Endothelial cell of umbilical vein (primary cell): Measurements from ENCODE around the gene DNMT3B. TPM values are rescaled to one million over a fixed set of nuclear protein-coding genes. Genes with fewer than 3 reads are reported as not detected.

Experiments
- BruUV-seq: library from RNA; stranded (reverse); fragments of 400-500 nt; replicated peaks from 2 replicates; lab custom pipeline; 2021; lab: Mats Ljungman, UMichigan
- CTCF ChIA-PET: fragments of 300-600, 350-600 bp; sonication (Branson Sonifier 250); formaldehyde crosslinking; loops from one replicate; lab custom pipeline; 2021; ENCODE audit warnings: antibody characterized with exemption, inconsistent platforms; lab: Charles Lee
- POLR2A ChIA-PET: fragments of 300-600, 350-600 bp; sonication (Branson Sonifier 250); formaldehyde crosslinking; loops from one replicate; lab custom pipeline; 2021; ENCODE audit warnings: antibody characterized with exemption, inconsistent platforms; lab: Charles Lee
- DNase-seq: peaks from one replicate; pipeline ENCODE4 v3.0.0-alpha.2; 2011; ENCODE audit warnings: low read depth, low spot score
- FAIRE-seq: peaks from 2 replicates; lab custom pipeline; 2011; peaks lifted over from hg19 to GRCh38; lab: Jason Lieb, UNC
- H2AFZ ChIP-seq: 2 replicates; pipeline ENCODE4 v1.6.0; 2012; ENCODE audit warnings: low read depth, low read length, control low read depth, inconsistent platforms
- H3K27ac ChIP-seq: 2 replicates; pipeline ENCODE4 v1.5.1; 2011; ENCODE audit warnings: low read depth, mild to moderate bottlenecking, control low read depth, low read length, moderate library complexity; ENCODE audit not compliant: insufficient read depth
- H3K27me3 ChIP-seq, 2 experiments: 2 replicates each; pipeline versions ENCODE4 v1.6.0 to v1.6.1; 2011; ENCODE audit warnings: low read length in 2 of 2, mixed read lengths in 1 of 2; ENCODE audit not compliant: control insufficient read depth in 2 of 2, insufficient read depth in 2 of 2
- H3K36me3 ChIP-seq, 2 experiments: 2 replicates in 1 of 2; 3 replicates in 1 of 2; pipeline ENCODE4 v1.5.1; 2011; ENCODE audit warnings: low read length in 2 of 2, mild to moderate bottlenecking in 1 of 2, moderate library complexity in 1 of 2; ENCODE audit not compliant: control insufficient read depth in 2 of 2, insufficient read depth in 2 of 2; ENCODE audit errors: extremely low read depth in 1 of 2
- H3K4me1 ChIP-seq: 3 replicates; pipeline ENCODE4 v1.5.1; 2011; ENCODE audit warnings: mild to moderate bottlenecking, low read length; ENCODE audit not compliant: control insufficient read depth, insufficient read depth; ENCODE audit errors: extremely low read depth
- H3K4me2 ChIP-seq: 2 replicates; pipeline ENCODE4 v1.6.1; 2011; ENCODE audit warnings: low read length, control low read depth, mixed read lengths; ENCODE audit not compliant: insufficient read depth
- H3K4me3 ChIP-seq, 3 experiments: fragments of 200-600 bp in 1 of 3; sonication (generic), shearing (Covaris generic) in 1 of 3; replicated peaks in 1 of 3; 2 replicates each; pipeline ENCODE4 v1.5.1; 2011 to 2016; ENCODE audit warnings: control low read depth in 3 of 3, low read length in 3 of 3, mild to moderate bottlenecking in 2 of 3, inconsistent platforms in 1 of 3, low read depth in 1 of 3, moderate library complexity in 1 of 3; ENCODE audit not compliant: insufficient read depth in 1 of 3
- H3K79me2 ChIP-seq: 2 replicates; pipeline ENCODE4 v1.6.0; 2012; ENCODE audit warnings: low read length, inconsistent platforms; ENCODE audit not compliant: control insufficient read depth, insufficient read depth
- H3K9ac ChIP-seq: replicated peaks from 2 replicates; pipeline ENCODE3; 2011; ENCODE audit warnings: low read length, control low read depth; ENCODE audit not compliant: insufficient read depth; ENCODE audit errors: extremely low read depth
- H3K9me1 ChIP-seq: replicated peaks from 3 replicates; pipeline ENCODE4 v1.6.0; 2011; ENCODE audit warnings: mild to moderate bottlenecking, low read length; ENCODE audit not compliant: control insufficient read depth, insufficient read depth; ENCODE audit errors: extremely low read depth
- H3K9me3 ChIP-seq: replicated peaks from 2 replicates; pipeline ENCODE4 v1.5.1; 2012; ENCODE audit warnings: low read length, inconsistent platforms; ENCODE audit not compliant: control insufficient read depth, insufficient read depth
- H4K20me1 ChIP-seq: replicated peaks from 2 replicates; pipeline ENCODE3; 2011; ENCODE audit warnings: mild to moderate bottlenecking, low read length; ENCODE audit not compliant: control insufficient read depth, insufficient read depth; ENCODE audit errors: extremely low read depth
- CTCF ChIP-seq, 2 donors: IDR thresholded peaks; 1 replicate in 1 of 2; 2 replicates in 1 of 2; pipeline ENCODE4 v1.5.1; 2011; ENCODE audit warnings: low read length in 2 of 2, mild to moderate bottlenecking in 2 of 2, moderate library complexity in 2 of 2, control low read depth in 1 of 2, inconsistent platforms in 1 of 2, low read depth in 1 of 2; ENCODE audit not compliant: insufficient read depth in 1 of 2; ENCODE audit errors: extremely low read depth in 1 of 2
- EZH2 ChIP-seq: IDR thresholded peaks from 2 replicates; pipeline ENCODE4 v1.6.1; 2012; ENCODE audit warnings: borderline replicate concordance, low read depth, mild to moderate bottlenecking, moderate library complexity, low read length, inconsistent platforms; ENCODE audit not compliant: severe bottlenecking
- FOS ChIP-seq: IDR thresholded peaks from 2 replicates; pipeline ENCODE4 v1.6.1; 2011; ENCODE audit warnings: mild to moderate bottlenecking, low read length, moderate library complexity, borderline replicate concordance; ENCODE audit not compliant: insufficient read depth
- GATA2 ChIP-seq: IDR thresholded peaks from 2 replicates; pipeline ENCODE4 v1.7.0; 2011; ENCODE audit warnings: low read depth, mild to moderate bottlenecking, moderate library complexity, mixed read lengths, low read length; ENCODE audit not compliant: insufficient read length, insufficient read depth
- JUN ChIP-seq: IDR thresholded peaks from 2 replicates; pipeline ENCODE4 v1.6.1; 2011; ENCODE audit warnings: borderline replicate concordance, low read depth; ENCODE audit not compliant: insufficient read length, insufficient read depth
- MAX ChIP-seq: IDR thresholded peaks from 2 replicates; pipeline ENCODE4 v1.6.1; 2011; ENCODE audit not compliant: insufficient read depth, insufficient read length
- MYC ChIP-seq: IDR thresholded peaks from one replicate; pipeline ENCODE4 v1.6.1; 2011; ENCODE audit warnings: mild to moderate bottlenecking, low read depth, low read length
- POLR2A ChIP-seq: IDR thresholded peaks from 2 replicates; pipeline ENCODE4 v1.6.1; 2012; ENCODE audit warnings: low read depth, mild to moderate bottlenecking, control low read depth, low read length
- POLR2AphosphoS5 ChIP-seq: IDR thresholded peaks from 2 replicates; pipeline ENCODE4 v1.6.1; 2012; ENCODE audit warnings: low read depth, mild to moderate bottlenecking, control low read depth, low read length, moderate library complexity; ENCODE audit not compliant: insufficient read depth
- dilution Hi-C: fragments of 300-500 bp; cut with MboI; formaldehyde crosslinking; loops from one replicate; pipeline ENCODE4 v1.15.0; 2019; ENCODE audit warnings: low sequenced_read_pairs; ENCODE audit not compliant: extremely low pct_ligation_motif_present
- intact Hi-C: fragments of 100-400 bp; cut with micrococcal nuclease; formaldehyde crosslinking; loops from one replicate; pipeline ENCODE4 v1.10.0; 2022
- polyA plus RNA-seq, 4 experiments: library from polyadenylated mRNA; depleted of rRNA in 3 of 4; stranded (reverse) in 3 of 4; unstranded in 1 of 4; fragments of >200 nt; gene quantifications; 2 replicates each; pipeline versions ENCODE4 v1.2.1 to v1.2.3, GENCODE V29; 2011 to 2012; ENCODE audit warnings: missing spikeins in 1 of 4
- total RNA-seq: library from RNA; stranded (reverse); gene quantifications from 2 replicates; pipeline ENCODE4 v1.2.3, GENCODE V29; 2021

DNMT3B gene
- total and polyA plus RNA-seq, 2 donors (not counting 3 experiments of a cell fraction or from before 2014, with no cell fraction given), result 3.6 to 6.8 TPM

GRCh38 chr20:32786059-32786760 is 24.0 kb downstream of the DNMT3B start:
- DNase-seq (no peak), FAIRE-seq (no peak)
- H4K20me1 ChIP-seq, result no peaks in the 10 kb centered on the region
- no peaks in the 10 kb centered on the region for H3K36me3 ChIP-seq
- dilution Hi-C loops, result no loop called here
- CTCF ChIA-PET, result no interaction called here
- H3K4me1 ChIP-seq, result no peaks in the 10 kb centered on the region
- no peak overlapping the region for H3K4me2 ChIP-seq
- no peaks in the 10 kb centered on the region for H3K27me3 ChIP-seq
- H3K27ac ChIP-seq, result no peak overlapping the region
- H3K4me3 ChIP-seq, result no peak overlapping the region
- no peak overlapping the region for H3K9ac ChIP-seq
- no peaks in the 10 kb centered on the region for H3K79me2 ChIP-seq
- no peaks in the 10 kb centered on the region for H3K9me1 ChIP-seq
- TF ChIP-seq MAX (no peak), POLR2A (no peak), JUN (no peak), GATA2 (no peak), POLR2AphosphoS5 (no peak), EZH2 (no peak), MYC (no peak), CTCF (IDR thresholded peaks at IDR 0.05; ENCODE audit: extremely low read depth in 1 of 2, insufficient read depth in 1 of 2, low read depth in 1 of 2, low read length in 2 of 2) (no peak), FOS (no peak)
- BruUV-seq, result no TSS peak
- POLR2A ChIA-PET, result interaction anchor here (0.5 kb wide), 1 partner anchor 80 kb away, joined by 7 read pairs; no protein-coding TSS in a partner anchor
- H2AFZ ChIP-seq, result no peak overlapping the region
- no peaks in the 10 kb centered on the region for H3K9me3 ChIP-seq
- intact Hi-C loops, result no loop called here
